CD4-positive, CD25-positive, alpha-beta regulatory T cell (primary cell): Measurements from ENCODE around the gene IL20. TPM values are rescaled to one million over a fixed set of nuclear protein-coding genes. Genes with fewer than 3 reads are reported as not detected.

ENCODE experiments used
- ATAC-seq, 2 donors: fragments of 150-1000 bp; cut with Tn5 transposase; one replicate each; pipeline ENCODE4 v1.10.0; 2021; ENCODE audit warnings: low read depth in 2 of 2, moderate number of reproducible peaks in 2 of 2, moderate library complexity in 1 of 2
- DNase-seq, 3 donors: peaks; one replicate each; pipeline versions ENCODE4 v3.0.0 to v3.0.0-alpha.2; 2012 to 2022; ENCODE audit warnings: mixed read lengths in 1 of 3
- H3K27ac ChIP-seq: one replicate; pipeline ENCODE4 v1.7.0; 2013; ENCODE audit warnings: mild to moderate bottlenecking, low read length; ENCODE audit not compliant: insufficient read depth, poor library complexity, severe bottlenecking
- H3K27me3 ChIP-seq: one replicate; pipeline ENCODE4 v1.7.0; 2013; ENCODE audit warnings: low read length; ENCODE audit not compliant: control insufficient read depth, insufficient read depth
- H3K36me3 ChIP-seq: one replicate; pipeline ENCODE4 v1.7.0; 2013; ENCODE audit warnings: mild to moderate bottlenecking, low read length, moderate library complexity; ENCODE audit not compliant: control insufficient read depth, insufficient read depth
- H3K4me1 ChIP-seq: 2 replicates; pipeline ENCODE4 v1.7.0; 2013; ENCODE audit warnings: mild to moderate bottlenecking, low read length; ENCODE audit not compliant: insufficient read depth, control insufficient read depth, poor library complexity, severe bottlenecking
- H3K4me3 ChIP-seq: one replicate; pipeline ENCODE4 v1.7.0; 2013; ENCODE audit warnings: low read depth, mild to moderate bottlenecking, low read length, moderate library complexity
- H3K9me3 ChIP-seq, 2 experiments: 1 replicate in 1 of 2; 2 replicates in 1 of 2; pipeline ENCODE4 v1.7.0; 2013; ENCODE audit warnings: low read length in 2 of 2, mild to moderate bottlenecking in 1 of 2, moderate library complexity in 1 of 2; ENCODE audit not compliant: control insufficient read depth in 2 of 2
- H3K27ac Mint-ChIP-seq, 3 donors: one replicate each; pipeline ENCODE4 v1.8.0; 2020 to 2022; ENCODE audit warnings: mild to moderate bottlenecking in 3 of 3, mixed read lengths in 3 of 3, moderate library complexity in 2 of 3
- H3K27me3 Mint-ChIP-seq: one replicate; pipeline ENCODE4 v1.8.0; 2022; ENCODE audit warnings: mild to moderate bottlenecking, mixed read lengths
- H3K36me3 Mint-ChIP-seq: one replicate; pipeline ENCODE4 v1.8.0; 2020; ENCODE audit warnings: mixed read lengths
- H3K4me1 Mint-ChIP-seq, 4 donors: one replicate each; pipeline ENCODE4 v1.8.0; 2020 to 2022; ENCODE audit warnings: mixed read lengths in 4 of 4, mild to moderate bottlenecking in 1 of 4
- H3K4me3 Mint-ChIP-seq, 4 donors: one replicate each; pipeline ENCODE4 v1.8.0; 2020 to 2022; ENCODE audit warnings: mild to moderate bottlenecking in 4 of 4, mixed read lengths in 4 of 4, moderate library complexity in 3 of 4
- H3K9me3 Mint-ChIP-seq, 7 donors: one replicate each; pipeline ENCODE4 v1.8.0; 2020 to 2022; ENCODE audit warnings: mixed read lengths in 7 of 7, mild to moderate bottlenecking in 3 of 7, moderate library complexity in 2 of 7
- polyA plus RNA-seq, 4 donors: library from polyadenylated mRNA; unstranded; fragments of 300-500 nt; fragmentation: Illumina TruSeq; gene quantifications; one replicate each; pipeline ENCODE4 v1.2.3, GENCODE V29; 2021
- total RNA-seq: library from RNA; stranded (reverse); gene quantifications from one replicate; pipeline ENCODE4 v1.2.3, GENCODE V29; 2022

Gene IL20
- total and polyA plus RNA-seq, 5 donors from 2014 or later, result not detected

- ATAC-seq (no peak), DNase-seq (no peak)
- Mint-ChIP-seq H3K27ac (no peak overlapping the region), H3K4me3 (no peak overlapping the region), H3K4me1 (peaks cover 0 to 12% (median 6%) of the 10 kb centered on the region in 4 donors), H3K36me3 (no peaks in the 10 kb centered on the region), H3K27me3 (peaks cover 48% of the 10 kb centered on the region), H3K9me3 (peaks cover 0 to 4% (median 0%) of the 10 kb centered on the region in 7 donors)
- H3K9me3 ChIP-seq, result no peaks in the 10 kb centered on the region
- no peak overlapping the region for H3K27ac ChIP-seq
- no peak overlapping the region for H3K4me3 ChIP-seq
- H3K27me3 ChIP-seq, result peaks cover 17% of the 10 kb centered on the region
- H3K36me3 ChIP-seq, result no peaks in the 10 kb centered on the region
- H3K4me1 ChIP-seq, result no peaks in the 10 kb centered on the region
Measured at GRCh38 chr1:206854401-206855129, 10.9 kb upstream of the IL20 start.

- Mint-ChIP-seq H3K27me3 (peaks cover 42% of the 10 kb centered on the region), H3K36me3 (no peaks in the 10 kb centered on the region)
Measured at GRCh38 chr1:206855859-206856258, 9.6 kb upstream of the IL20 start.

GRCh38 chr1:206856674-206857464, 8.6 kb upstream of the IL20 start:
- ATAC-seq (peak; percentile 56 to 62), DNase-seq (peak in 2 of 3 donors; percentile 29 to 51)
- Histone ChIP-seq H3K36me3 (no peaks in the 10 kb centered on the region), H3K4me1 (no peaks in the 10 kb centered on the region), H3K27me3 (peaks cover 5% of the 10 kb centered on the region), H3K9me3 (no peaks in the 10 kb centered on the region), H3K4me3 (no peak overlapping the region), H3K27ac (no peak overlapping the region)
- Mint-ChIP-seq H3K9me3 (peaks cover 0 to 4% (median 0%) of the 10 kb centered on the region in 7 donors), H3K36me3 (no peaks in the 10 kb centered on the region), H3K4me1 (peaks cover 0 to 12% (median 6%) of the 10 kb centered on the region in 4 donors), H3K4me3 (no peak overlapping the region), H3K27me3 (peaks cover 42% of the 10 kb centered on the region), H3K27ac (peak overlapping the region in 1 of 3 donors; percentile 57)

More at GRCh38 chr1:206855859-206856258, 9.6 kb upstream of the IL20 start:
- Mint-ChIP-seq H3K4me1 (peaks cover 0 to 12% (median 6%) of the 10 kb centered on the region in 4 donors), H3K9me3 (peaks cover 0 to 4% (median 0%) of the 10 kb centered on the region in 7 donors), H3K4me3 (no peak overlapping the region), H3K27ac (peak overlapping the region in 1 of 3 donors; percentile 75)
- no peaks in the 10 kb centered on the region for H3K36me3 ChIP-seq
- H3K27me3 ChIP-seq, result peaks cover 10% of the 10 kb centered on the region
- H3K27ac ChIP-seq, result no peak overlapping the region
- ATAC-seq (no peak), DNase-seq (no peak)
- no peaks in the 10 kb centered on the region for H3K9me3 ChIP-seq
- H3K4me3 ChIP-seq, result no peak overlapping the region
- H3K4me1 ChIP-seq, result no peaks in the 10 kb centered on the region

GRCh38 chr1:206859082-206859521, 6.3 kb upstream of the IL20 start:
- peak overlapping the region in 2 of 3 donors; percentile 5 to 15 for H3K27ac Mint-ChIP-seq
- DNase-seq, result peak in 1 of 3 donors; percentile 11

GRCh38 chr1:206860165-206860564, 5.3 kb upstream of the IL20 start:
- no peaks in the 10 kb centered on the region for H3K9me3 Mint-ChIP-seq
- Histone ChIP-seq H3K27ac (no peak overlapping the region), H3K27me3 (peaks cover 8% of the 10 kb centered on the region), H3K36me3 (no peaks in the 10 kb centered on the region), H3K4me1 (no peaks in the 10 kb centered on the region), H3K9me3 (no peaks in the 10 kb centered on the region), H3K4me3 (no peak overlapping the region)
- peak overlapping the region in 1 of 3 donors; percentile 10 for H3K27ac Mint-ChIP-seq
- no peak overlapping the region for H3K4me3 Mint-ChIP-seq
- peaks cover 0 to 16% (median 9%) of the 10 kb centered on the region in 4 donors for H3K4me1 Mint-ChIP-seq
- DNase-seq, result no peak
- H3K36me3 Mint-ChIP-seq, result no peaks in the 10 kb centered on the region
- H3K27me3 Mint-ChIP-seq, result peaks cover 47% of the 10 kb centered on the region
- ATAC-seq, result no peak

More at GRCh38 chr1:206859082-206859521, 6.3 kb upstream of the IL20 start:
- ATAC-seq, result no peak
- no peak overlapping the region for H3K4me3 Mint-ChIP-seq
- peaks cover 0 to 12% (median 6%) of the 10 kb centered on the region in 4 donors for H3K4me1 Mint-ChIP-seq
- no peaks in the 10 kb centered on the region for H3K9me3 Mint-ChIP-seq
- no peaks in the 10 kb centered on the region for H3K36me3 ChIP-seq
- H3K36me3 Mint-ChIP-seq, result no peaks in the 10 kb centered on the region
- no peaks in the 10 kb centered on the region for H3K4me1 ChIP-seq
- peaks cover 8% of the 10 kb centered on the region for H3K27me3 ChIP-seq
- H3K9me3 ChIP-seq, result no peaks in the 10 kb centered on the region
- no peak overlapping the region for H3K27ac ChIP-seq
- H3K27me3 Mint-ChIP-seq, result peaks cover 41% of the 10 kb centered on the region
- H3K4me3 ChIP-seq, result no peak overlapping the region

GRCh38 chr1:206863266-206863665, 2.2 kb upstream of the IL20 start:
- Mint-ChIP-seq H3K36me3 (no peaks in the 10 kb centered on the region), H3K4me3 (no peak overlapping the region), H3K9me3 (no peaks in the 10 kb centered on the region), H3K27ac (peak overlapping the region in 2 of 3 donors; percentile 28 to 53), H3K4me1 (peaks cover 0 to 10% (median 4%) of the 10 kb centered on the region in 4 donors), H3K27me3 (peaks cover 46% of the 10 kb centered on the region)
- Histone ChIP-seq H3K27me3 (peaks cover 16% of the 10 kb centered on the region), H3K27ac (no peak overlapping the region), H3K9me3 (no peaks in the 10 kb centered on the region), H3K4me1 (no peaks in the 10 kb centered on the region), H3K4me3 (no peak overlapping the region), H3K36me3 (no peaks in the 10 kb centered on the region)
- DNase-seq (no peak), ATAC-seq (no peak)

GRCh38 chr1:206866062-206866461, 639 bp downstream of the IL20 start:
- H3K27me3 Mint-ChIP-seq, result peaks cover 37% of the 10 kb centered on the region
- ATAC-seq (no peak), DNase-seq (no peak)
- H3K36me3 ChIP-seq, result no peaks in the 10 kb centered on the region
- H3K4me3 Mint-ChIP-seq, result no peak overlapping the region
- no peaks in the 10 kb centered on the region for H3K4me1 ChIP-seq
- H3K4me1 Mint-ChIP-seq, result peaks cover 0 to 6% (median 4%) of the 10 kb centered on the region in 4 donors
- no peaks in the 10 kb centered on the region for H3K9me3 Mint-ChIP-seq
- H3K27ac Mint-ChIP-seq, result no peak overlapping the region
- H3K36me3 Mint-ChIP-seq, result no peaks in the 10 kb centered on the region
- H3K27me3 ChIP-seq, result peaks cover 23% of the 10 kb centered on the region
- H3K9me3 ChIP-seq, result no peaks in the 10 kb centered on the region
- no peak overlapping the region for H3K4me3 ChIP-seq
- H3K27ac ChIP-seq, result no peak overlapping the region
